AG04450 (cell line): ENCODE measurements around the gene ZNF644. TPM values are rescaled to one million over a fixed set of nuclear protein-coding genes. Genes with fewer than 3 reads are reported as not detected.

ENCODE experiments used
- CTCF ChIA-PET: fragments of 300-600, 350-600 bp; formaldehyde crosslinking; extraction: SDS; loops from one replicate; lab custom pipeline; 2022; ENCODE audit warnings: antibody characterized with exemption, inconsistent platforms; lab: Charles Lee
- POLR2A ChIA-PET: fragments of 350-600 bp; formaldehyde crosslinking; extraction: SDS; loops from one replicate; lab custom pipeline; 2021; ENCODE audit warnings: antibody characterized with exemption, inconsistent platforms; lab: Yijun Ruan, JAX
- DNase-seq: peaks from one replicate; pipeline ENCODE4 v3.0.0-alpha.2; 2011; ENCODE audit warnings: low read depth, low spot score
- H3K27ac ChIP-seq: one replicate; pipeline ENCODE4 v1.5.1; 2012; ENCODE audit warnings: low read depth, low read length, control low read depth
- H3K27me3 ChIP-seq: one replicate; pipeline ENCODE4 v1.6.0; 2012; ENCODE audit warnings: low read length; ENCODE audit not compliant: control insufficient read depth, insufficient read depth
- H3K4me3 ChIP-seq: 2 replicates; pipeline ENCODE4 v1.5.1; 2011; ENCODE audit warnings: mild to moderate bottlenecking, low read depth, low read length, control low read depth
- H3K9me3 ChIP-seq: 2 replicates; pipeline ENCODE4 v1.5.1; 2012; ENCODE audit warnings: low read length; ENCODE audit not compliant: control insufficient read depth, insufficient read depth
- CTCF ChIP-seq: IDR thresholded peaks from 2 replicates; pipeline ENCODE4 v1.5.1; 2011; ENCODE audit warnings: low read depth, low read length, control low read depth, inconsistent platforms
- polyA plus RNA-seq: library from polyadenylated mRNA; depleted of rRNA; stranded (reverse); fragments of >200 nt; gene quantifications from 2 replicates; pipeline ENCODE4 v1.2.3, GENCODE V29; 2011

ZNF644 gene
- polyA plus RNA-seq, 1 experiment: 27.5 TPM

- no peak for DNase-seq
- Histone ChIP-seq H3K9me3 (no peaks in the 10 kb centered on the region), H3K4me3 (no peak overlapping the region), H3K27ac (no peak overlapping the region), H3K27me3 (no peaks in the 10 kb centered on the region)
- POLR2A ChIA-PET: no interaction called here
- no peak for TF ChIP-seq CTCF
- CTCF ChIA-PET: no interaction called here
These were observed 10.1 kb downstream of the ZNF644 start for GRCh38 chr1:91011726-91012125.

- no peaks in the 10 kb centered on the region for H3K9me3 ChIP-seq
- no peak for TF ChIP-seq CTCF
- H3K27me3 ChIP-seq: no peaks in the 10 kb centered on the region
- no peak overlapping the region for H3K27ac ChIP-seq
- ChIA-PET CTCF (interaction anchor here (1.1 to 1.4 kb wide), 2 partner anchors 43 to 158 kb away, joined by 3 read pairs; no protein-coding TSS in a partner anchor), POLR2A (no interaction called here)
- no peak overlapping the region for H3K4me3 ChIP-seq
- no peak for DNase-seq
These were observed 14.0 kb downstream of the ZNF644 start for GRCh38 chr1:91007827-91008226.

- Histone ChIP-seq H3K27me3 (no peaks in the 10 kb centered on the region), H3K27ac (no peak overlapping the region), H3K4me3 (no peak overlapping the region), H3K9me3 (no peaks in the 10 kb centered on the region)
- ChIA-PET CTCF (interaction anchor here (0.6 to 1.4 kb wide), 2 partner anchors 158 to 437 kb away, joined by 3 read pairs; no protein-coding TSS in a partner anchor), POLR2A (no interaction called here)
- no peak for TF ChIP-seq CTCF
- DNase-seq: no peak
These were observed 14.7 kb downstream of the ZNF644 start for GRCh38 chr1:91007092-91007491.

- DNase-seq: no peak
- Histone ChIP-seq H3K27me3 (no peaks in the 10 kb centered on the region), H3K27ac (no peak overlapping the region), H3K4me3 (no peak overlapping the region), H3K9me3 (no peaks in the 10 kb centered on the region)
- POLR2A ChIA-PET: no interaction called here
- TF ChIP-seq CTCF: no peak
- CTCF ChIA-PET: no interaction called here
These were observed 15.5 kb downstream of the ZNF644 start for GRCh38 chr1:91006113-91006908.

GRCh38 chr1:91005285-91005684, 16.6 kb downstream of the ZNF644 start:
- TF ChIP-seq CTCF: no peak
- Histone ChIP-seq H3K9me3 (no peaks in the 10 kb centered on the region), H3K4me3 (no peak overlapping the region), H3K27me3 (no peaks in the 10 kb centered on the region), H3K27ac (no peak overlapping the region)
- DNase-seq: no peak
- POLR2A ChIA-PET: no interaction called here
- CTCF ChIA-PET: no interaction called here
